Activated naive CD4-positive, alpha-beta T cell treated with anti-CD3 and anti-CD28 coated beads, Interleukin-2, amount 50 U/mL, for 72 hours (primary cell): ENCODE results near the gene HMBS. TPM values are rescaled to one million over a fixed set of nuclear protein-coding genes. Genes with fewer than 3 reads are reported as not detected.
"Not testable (repeated sequence)": the region's sequence is repeated elsewhere in the genome, so short reads cannot be mapped to it uniquely, and the experiment has no call there.

Experiments
- ATAC-seq, 2 donors: fragments of 150-1000 bp; cut with Tn5 transposase; 2 replicates each; pipeline ENCODE4 v1.10.0; 2021; ENCODE audit warnings: mild to moderate bottlenecking in 2 of 2, moderate library complexity in 2 of 2
- DNase-seq, 2 donors: peaks; one replicate each; pipeline ENCODE4 v3.0.0; 2021 to 2022; ENCODE audit warnings: low spot score in 2 of 2
- H3K27ac Mint-ChIP-seq, 2 donors: one replicate each; pipeline ENCODE4 v1.8.0; 2022; ENCODE audit warnings: mild to moderate bottlenecking in 2 of 2, mixed read lengths in 2 of 2
- H3K36me3 Mint-ChIP-seq, 2 donors: one replicate each; pipeline ENCODE4 v1.8.0; 2022; ENCODE audit warnings: mixed read lengths in 2 of 2
- H3K9me3 Mint-ChIP-seq, 2 donors: one replicate each; pipeline ENCODE4 v1.8.0; 2022; ENCODE audit warnings: mixed read lengths in 2 of 2
- total RNA-seq, 2 donors: library from RNA; stranded (reverse); gene quantifications; one replicate each; pipeline ENCODE4 v1.2.3, GENCODE V29; 2022

HMBS gene
- 10 to 100 TPM; 20.0 to 35.7 TPM for total RNA-seq

- Mint-ChIP-seq H3K27ac (peak within 1 kb of the TSS; percentile 90 to 97), H3K36me3 (peaks cover 0 to 12% of the 10 kb centered on the region in 2 donors), H3K9me3 (no peaks in the 10 kb centered on the region)
- DNase-seq: peak; percentile 94 to 95
- peak; percentile 92 to 96 for ATAC-seq
These were observed at the start of gene HMBS for GRCh38 chr11:119084663-119085436. HMBS (plus strand) TSS chr11:119084881; CDS start chr11:119085034, 153 bp downstream.

- Mint-ChIP-seq H3K36me3 (no peaks in the 10 kb centered on the region), H3K27ac (no peak overlapping the region), H3K9me3 (no peaks in the 10 kb centered on the region)
- DNase-seq (no peak), ATAC-seq (no peak)
These were observed 45.8 kb upstream of the HMBS start for GRCh38 chr11:119038884-119039283.

- not testable (repeated sequence) for ATAC-seq, H3K9me3 Mint-ChIP-seq, H3K27ac Mint-ChIP-seq, DNase-seq, H3K36me3 Mint-ChIP-seq
These were observed 45.2 kb upstream of the HMBS start for GRCh38 chr11:119039471-119039870.

GRCh38 chr11:119041821-119042514, 42.7 kb upstream of the HMBS start:
- Mint-ChIP-seq H3K9me3 (no peaks in the 10 kb centered on the region), H3K27ac (no peak overlapping the region), H3K36me3 (peaks cover 0 to 7% of the 10 kb centered on the region in 2 donors)
- DNase-seq (no peak), ATAC-seq (peak; percentile 62 to 87)

- Mint-ChIP-seq H3K27ac (no peak overlapping the region), H3K9me3 (no peaks in the 10 kb centered on the region), H3K36me3 (peaks cover 5 to 13% of the 10 kb centered on the region in 2 donors)
- no peak for ATAC-seq
- no peak for DNase-seq
These were observed 41.8 kb upstream of the HMBS start for GRCh38 chr11:119042927-119043326.

GRCh38 chr11:119044708-119045107, 40.0 kb upstream of the HMBS start:
- no peak for DNase-seq
- H3K9me3 Mint-ChIP-seq: no peaks in the 10 kb centered on the region
- H3K36me3 Mint-ChIP-seq: peaks cover 12 to 26% of the 10 kb centered on the region in 2 donors
- peak overlapping the region in 1 of 2 donors; percentile 51 for H3K27ac Mint-ChIP-seq
- ATAC-seq: no peak

GRCh38 chr11:119046489-119046888, 38.2 kb upstream of the HMBS start:
- DNase-seq: no peak
- ATAC-seq: no peak
- Mint-ChIP-seq H3K9me3 (no peaks in the 10 kb centered on the region), H3K36me3 (peaks cover 12 to 30% of the 10 kb centered on the region in 2 donors), H3K27ac (no peak overlapping the region)

- DNase-seq (no peak), ATAC-seq (peak; percentile 66 to 72)
- peak overlapping the region; percentile 53 to 79 for H3K27ac Mint-ChIP-seq
These were observed 37.5 kb upstream of the HMBS start for GRCh38 chr11:119047205-119047604.

GRCh38 chr11:119048644-119049043, 36.0 kb upstream of the HMBS start:
- DNase-seq (no peak), ATAC-seq (no peak)
- peaks cover 28 to 40% of the 10 kb centered on the region in 2 donors for H3K36me3 Mint-ChIP-seq
- H3K9me3 Mint-ChIP-seq: no peaks in the 10 kb centered on the region
- H3K27ac Mint-ChIP-seq: peak overlapping the region; percentile 67 to 93

More at GRCh38 chr11:119047205-119047604, 37.5 kb upstream of the HMBS start:
- no peaks in the 10 kb centered on the region for H3K9me3 Mint-ChIP-seq
- H3K36me3 Mint-ChIP-seq: peaks cover 16 to 30% of the 10 kb centered on the region in 2 donors

GRCh38 chr11:119049081-119049480, 35.6 kb upstream of the HMBS start:
- no peaks in the 10 kb centered on the region for H3K9me3 Mint-ChIP-seq
- ATAC-seq (no peak), DNase-seq (no peak)
- H3K27ac Mint-ChIP-seq: peak overlapping the region; percentile 67 to 93
- peaks cover 28 to 44% of the 10 kb centered on the region in 2 donors for H3K36me3 Mint-ChIP-seq

- H3K9me3 Mint-ChIP-seq: no peaks in the 10 kb centered on the region
- no peak for DNase-seq
- ATAC-seq: peak in 1 of 2 donors; percentile 22
- peak overlapping the region; percentile 53 to 58 for H3K27ac Mint-ChIP-seq
- peaks cover 44 to 60% of the 10 kb centered on the region in 2 donors for H3K36me3 Mint-ChIP-seq
These were observed 33.1 kb upstream of the HMBS start for GRCh38 chr11:119051440-119052162.

GRCh38 chr11:119052163-119052814, 32.4 kb upstream of the HMBS start:
- Mint-ChIP-seq H3K9me3 (no peaks in the 10 kb centered on the region), H3K36me3 (peaks cover 48 to 56% of the 10 kb centered on the region in 2 donors), H3K27ac (peak overlapping the region; percentile 53 to 63)
- ATAC-seq (no peak), DNase-seq (no peak)

GRCh38 chr11:119054418-119054817, 30.3 kb upstream of the HMBS start:
- Mint-ChIP-seq H3K9me3 (no peaks in the 10 kb centered on the region), H3K27ac (no peak overlapping the region), H3K36me3 (peaks cover 47 to 51% of the 10 kb centered on the region in 2 donors)
- ATAC-seq (no peak), DNase-seq (no peak)

GRCh38 chr11:119055901-119056300, 28.8 kb upstream of the HMBS start:
- ATAC-seq: no peak
- Mint-ChIP-seq H3K36me3 (peaks cover 41 to 51% of the 10 kb centered on the region in 2 donors), H3K27ac (peak overlapping the region; percentile 91 to 94), H3K9me3 (no peaks in the 10 kb centered on the region)
- DNase-seq: peak in 1 of 2 donors; percentile 39

GRCh38 chr11:119056421-119056999, 28.2 kb upstream of the HMBS start:
- Mint-ChIP-seq H3K9me3 (no peaks in the 10 kb centered on the region), H3K27ac (peak overlapping the region; percentile 91 to 99), H3K36me3 (peaks cover 41 to 51% of the 10 kb centered on the region in 2 donors)
- DNase-seq (peak; percentile 37 to 73), ATAC-seq (peak; percentile 2 to 12)
